ENCODE measurements around the gene CD55. TPM values are rescaled to one million over a fixed set of nuclear protein-coding genes. Genes with fewer than 3 reads are reported as not detected.

Gene CD55
- total and polyA plus RNA-seq, 2 experiments from 2014 or later: 16.7 to 18.5 TPM

DNA sequence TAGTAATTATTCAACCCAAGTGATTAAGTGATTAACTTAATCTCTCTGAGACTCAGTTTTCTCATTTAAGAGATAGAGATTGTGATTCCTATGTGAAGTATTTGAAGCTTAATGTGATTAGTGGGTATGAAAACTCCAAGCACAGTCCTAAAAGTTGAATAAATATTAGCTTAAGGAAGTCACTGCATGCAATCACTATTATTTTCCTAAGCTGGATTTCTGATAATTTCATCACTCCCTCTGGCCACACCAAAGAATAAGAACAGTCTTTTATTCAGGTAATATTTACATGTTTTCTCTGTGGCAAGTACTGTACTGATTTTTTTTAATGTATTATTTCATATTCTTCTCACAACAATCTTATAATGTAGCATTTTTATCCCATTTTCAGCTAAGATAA lies 31.1 kb downstream of the CD55 start:
- DNase-seq (ENCODE audit: low spot score) (no peak), ATAC-seq (no peak)
- no peak overlapping the region for H3K4me3 ChIP-seq
- Mint-ChIP-seq H3K36me3 (ENCODE audit: low read depth) (peaks cover 27% of the 10 kb centered on the region), H3K9me3 (peaks cover 4% of the 10 kb centered on the region; the same call in 2 of the 3 replicates), H3K27me3 (ENCODE audit: insufficient read depth, low read depth, poor library complexity) (no peaks in the 10 kb centered on the region), H3K27ac (no peak overlapping the region), H3K4me3 (no peak overlapping the region), H3K4me1 (peaks cover 23% of the 10 kb centered on the region)
- no peaks in the 10 kb centered on the region for H4K20me1 ChIP-seq (replicated peaks; ENCODE audit: insufficient read depth)
- H3K4me2 ChIP-seq: no peak overlapping the region
- H3K27ac ChIP-seq (ENCODE audit: low read depth): no peak overlapping the region
- H3K4me1 ChIP-seq (ENCODE audit: insufficient read depth): peaks cover 16% of the 10 kb centered on the region
- 0 out of 2 replicates have a peak, but pooled peaks cover 7% of the 10 kb centered on the region for H3K79me2 ChIP-seq (replicated peaks; ENCODE audit: insufficient read depth)
- no peaks in the 10 kb centered on the region for H3F3A ChIP-seq (replicated peaks; ENCODE audit: low read depth)
- H3K9me2 ChIP-seq (ENCODE audit: insufficient read depth): no peaks in the 10 kb centered on the region
- H3K36me3 ChIP-seq (ENCODE audit: insufficient read depth): 0 out of 2 replicates have a peak, but pooled peaks cover 8% of the 10 kb centered on the region
- H2AFZ ChIP-seq: no peak overlapping the region
- no peaks in the 10 kb centered on the region for H3K27me3 ChIP-seq (ENCODE audit: insufficient read depth)
- TF ChIP-seq, protein P1, sequence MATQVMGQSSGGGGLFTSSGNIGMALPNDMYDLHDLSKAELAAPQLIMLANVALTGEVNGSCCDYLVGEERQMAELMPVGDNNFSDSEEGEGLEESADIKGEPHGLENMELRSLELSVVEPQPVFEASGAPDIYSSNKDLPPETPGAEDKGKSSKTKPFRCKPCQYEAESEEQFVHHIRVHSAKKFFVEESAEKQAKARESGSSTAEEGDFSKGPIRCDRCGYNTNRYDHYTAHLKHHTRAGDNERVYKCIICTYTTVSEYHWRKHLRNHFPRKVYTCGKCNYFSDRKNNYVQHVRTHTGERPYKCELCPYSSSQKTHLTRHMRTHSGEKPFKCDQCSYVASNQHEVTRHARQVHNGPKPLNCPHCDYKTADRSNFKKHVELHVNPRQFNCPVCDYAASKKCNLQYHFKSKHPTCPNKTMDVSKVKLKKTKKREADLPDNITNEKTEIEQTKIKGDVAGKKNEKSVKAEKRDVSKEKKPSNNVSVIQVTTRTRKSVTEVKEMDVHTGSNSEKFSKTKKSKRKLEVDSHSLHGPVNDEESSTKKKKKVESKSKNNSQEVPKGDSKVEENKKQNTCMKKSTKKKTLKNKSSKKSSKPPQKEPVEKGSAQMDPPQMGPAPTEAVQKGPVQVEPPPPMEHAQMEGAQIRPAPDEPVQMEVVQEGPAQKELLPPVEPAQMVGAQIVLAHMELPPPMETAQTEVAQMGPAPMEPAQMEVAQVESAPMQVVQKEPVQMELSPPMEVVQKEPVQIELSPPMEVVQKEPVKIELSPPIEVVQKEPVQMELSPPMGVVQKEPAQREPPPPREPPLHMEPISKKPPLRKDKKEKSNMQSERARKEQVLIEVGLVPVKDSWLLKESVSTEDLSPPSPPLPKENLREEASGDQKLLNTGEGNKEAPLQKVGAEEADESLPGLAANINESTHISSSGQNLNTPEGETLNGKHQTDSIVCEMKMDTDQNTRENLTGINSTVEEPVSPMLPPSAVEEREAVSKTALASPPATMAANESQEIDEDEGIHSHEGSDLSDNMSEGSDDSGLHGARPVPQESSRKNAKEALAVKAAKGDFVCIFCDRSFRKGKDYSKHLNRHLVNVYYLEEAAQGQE (IDR thresholded peaks at IDR 0.05; ENCODE audit: unreplicated experiment): no peak
- TF ChIP-seq CREB1 (CRISPR knock-in tag; IDR thresholded peaks at IDR 0.05; ENCODE audit: low read depth): no peak
- TF ChIP-seq, protein P2, sequence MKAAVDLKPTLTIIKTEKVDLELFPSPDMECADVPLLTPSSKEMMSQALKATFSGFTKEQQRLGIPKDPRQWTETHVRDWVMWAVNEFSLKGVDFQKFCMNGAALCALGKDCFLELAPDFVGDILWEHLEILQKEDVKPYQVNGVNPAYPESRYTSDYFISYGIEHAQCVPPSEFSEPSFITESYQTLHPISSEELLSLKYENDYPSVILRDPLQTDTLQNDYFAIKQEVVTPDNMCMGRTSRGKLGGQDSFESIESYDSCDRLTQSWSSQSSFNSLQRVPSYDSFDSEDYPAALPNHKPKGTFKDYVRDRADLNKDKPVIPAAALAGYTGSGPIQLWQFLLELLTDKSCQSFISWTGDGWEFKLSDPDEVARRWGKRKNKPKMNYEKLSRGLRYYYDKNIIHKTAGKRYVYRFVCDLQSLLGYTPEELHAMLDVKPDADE (IDR thresholded peaks at IDR 0.05): no peak
- no peak for TF ChIP-seq NANOG (IDR thresholded peaks at IDR 0.05; ENCODE audit: borderline replicate concordance)
- no peak for TF ChIP-seq POLR2AphosphoS5 (IDR thresholded peaks at IDR 0.05; ENCODE audit: low read depth)
- no peak for TF ChIP-seq EZH2 (IDR thresholded peaks at IDR 0.05; ENCODE audit: low read depth, unreplicated experiment)
- TF ChIP-seq ZNF114 (CRISPR knock-in tag; IDR thresholded peaks at IDR 0.05): no peak
- TF ChIP-seq, protein P3, sequence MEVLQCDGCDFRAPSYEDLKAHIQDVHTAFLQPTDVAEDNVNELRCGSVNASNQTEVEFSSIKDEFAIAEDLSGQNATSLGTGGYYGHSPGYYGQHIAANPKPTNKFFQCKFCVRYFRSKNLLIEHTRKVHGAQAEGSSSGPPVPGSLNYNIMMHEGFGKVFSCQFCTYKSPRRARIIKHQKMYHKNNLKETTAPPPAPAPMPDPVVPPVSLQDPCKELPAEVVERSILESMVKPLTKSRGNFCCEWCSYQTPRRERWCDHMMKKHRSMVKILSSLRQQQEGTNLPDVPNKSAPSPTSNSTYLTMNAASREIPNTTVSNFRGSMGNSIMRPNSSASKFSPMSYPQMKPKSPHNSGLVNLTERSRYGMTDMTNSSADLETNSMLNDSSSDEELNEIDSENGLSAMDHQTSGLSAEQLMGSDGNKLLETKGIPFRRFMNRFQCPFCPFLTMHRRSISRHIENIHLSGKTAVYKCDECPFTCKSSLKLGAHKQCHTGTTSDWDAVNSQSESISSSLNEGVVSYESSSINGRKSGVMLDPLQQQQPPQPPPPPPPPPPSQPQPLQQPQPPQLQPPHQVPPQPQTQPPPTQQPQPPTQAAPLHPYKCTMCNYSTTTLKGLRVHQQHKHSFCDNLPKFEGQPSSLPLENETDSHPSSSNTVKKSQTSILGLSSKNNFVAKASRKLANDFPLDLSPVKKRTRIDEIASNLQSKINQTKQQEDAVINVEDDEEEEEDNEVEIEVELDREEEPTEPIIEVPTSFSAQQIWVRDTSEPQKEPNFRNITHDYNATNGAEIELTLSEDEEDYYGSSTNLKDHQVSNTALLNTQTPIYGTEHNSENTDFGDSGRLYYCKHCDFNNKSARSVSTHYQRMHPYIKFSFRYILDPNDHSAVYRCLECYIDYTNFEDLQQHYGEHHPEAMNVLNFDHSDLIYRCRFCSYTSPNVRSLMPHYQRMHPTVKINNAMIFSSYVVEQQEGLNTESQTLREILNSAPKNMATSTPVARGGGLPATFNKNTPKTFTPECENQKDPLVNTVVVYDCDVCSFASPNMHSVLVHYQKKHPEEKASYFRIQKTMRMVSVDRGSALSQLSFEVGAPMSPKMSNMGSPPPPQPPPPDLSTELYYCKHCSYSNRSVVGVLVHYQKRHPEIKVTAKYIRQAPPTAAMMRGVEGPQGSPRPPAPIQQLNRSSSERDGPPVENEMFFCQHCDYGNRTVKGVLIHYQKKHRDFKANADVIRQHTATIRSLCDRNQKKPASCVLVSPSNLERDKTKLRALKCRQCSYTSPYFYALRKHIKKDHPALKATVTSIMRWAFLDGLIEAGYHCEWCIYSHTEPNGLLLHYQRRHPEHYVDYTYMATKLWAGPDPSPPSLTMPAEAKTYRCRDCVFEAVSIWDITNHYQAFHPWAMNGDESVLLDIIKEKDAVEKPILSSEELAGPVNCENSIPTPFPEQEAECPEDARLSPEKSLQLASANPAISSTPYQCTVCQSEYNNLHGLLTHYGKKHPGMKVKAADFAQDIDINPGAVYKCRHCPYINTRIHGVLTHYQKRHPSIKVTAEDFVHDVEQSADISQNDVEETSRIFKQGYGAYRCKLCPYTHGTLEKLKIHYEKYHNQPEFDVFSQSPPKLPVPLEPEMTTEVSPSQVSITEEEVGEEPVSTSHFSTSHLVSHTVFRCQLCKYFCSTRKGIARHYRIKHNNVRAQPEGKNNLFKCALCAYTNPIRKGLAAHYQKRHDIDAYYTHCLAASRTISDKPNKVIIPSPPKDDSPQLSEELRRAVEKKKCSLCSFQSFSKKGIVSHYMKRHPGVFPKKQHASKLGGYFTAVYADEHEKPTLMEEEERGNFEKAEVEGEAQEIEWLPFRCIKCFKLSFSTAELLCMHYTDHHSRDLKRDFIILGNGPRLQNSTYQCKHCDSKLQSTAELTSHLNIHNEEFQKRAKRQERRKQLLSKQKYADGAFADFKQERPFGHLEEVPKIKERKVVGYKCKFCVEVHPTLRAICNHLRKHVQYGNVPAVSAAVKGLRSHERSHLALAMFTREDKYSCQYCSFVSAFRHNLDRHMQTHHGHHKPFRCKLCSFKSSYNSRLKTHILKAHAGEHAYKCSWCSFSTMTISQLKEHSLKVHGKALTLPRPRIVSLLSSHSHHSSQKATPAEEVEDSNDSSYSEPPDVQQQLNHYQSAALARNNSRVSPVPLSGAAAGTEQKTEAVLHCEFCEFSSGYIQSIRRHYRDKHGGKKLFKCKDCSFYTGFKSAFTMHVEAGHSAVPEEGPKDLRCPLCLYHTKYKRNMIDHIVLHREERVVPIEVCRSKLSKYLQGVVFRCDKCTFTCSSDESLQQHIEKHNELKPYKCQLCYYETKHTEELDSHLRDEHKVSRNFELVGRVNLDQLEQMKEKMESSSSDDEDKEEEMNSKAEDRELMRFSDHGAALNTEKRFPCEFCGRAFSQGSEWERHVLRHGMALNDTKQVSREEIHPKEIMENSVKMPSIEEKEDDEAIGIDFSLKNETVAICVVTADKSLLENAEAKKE (CRISPR knock-in tag; IDR thresholded peaks at IDR 0.05): no peak
- TF ChIP-seq, protein P4, sequence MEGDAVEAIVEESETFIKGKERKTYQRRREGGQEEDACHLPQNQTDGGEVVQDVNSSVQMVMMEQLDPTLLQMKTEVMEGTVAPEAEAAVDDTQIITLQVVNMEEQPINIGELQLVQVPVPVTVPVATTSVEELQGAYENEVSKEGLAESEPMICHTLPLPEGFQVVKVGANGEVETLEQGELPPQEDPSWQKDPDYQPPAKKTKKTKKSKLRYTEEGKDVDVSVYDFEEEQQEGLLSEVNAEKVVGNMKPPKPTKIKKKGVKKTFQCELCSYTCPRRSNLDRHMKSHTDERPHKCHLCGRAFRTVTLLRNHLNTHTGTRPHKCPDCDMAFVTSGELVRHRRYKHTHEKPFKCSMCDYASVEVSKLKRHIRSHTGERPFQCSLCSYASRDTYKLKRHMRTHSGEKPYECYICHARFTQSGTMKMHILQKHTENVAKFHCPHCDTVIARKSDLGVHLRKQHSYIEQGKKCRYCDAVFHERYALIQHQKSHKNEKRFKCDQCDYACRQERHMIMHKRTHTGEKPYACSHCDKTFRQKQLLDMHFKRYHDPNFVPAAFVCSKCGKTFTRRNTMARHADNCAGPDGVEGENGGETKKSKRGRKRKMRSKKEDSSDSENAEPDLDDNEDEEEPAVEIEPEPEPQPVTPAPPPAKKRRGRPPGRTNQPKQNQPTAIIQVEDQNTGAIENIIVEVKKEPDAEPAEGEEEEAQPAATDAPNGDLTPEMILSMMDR (conservative IDR thresholded peaks at IDR 0.05; ENCODE audit: low read depth in 2 of 2): no peak
- no peak for TF ChIP-seq JUNB (IDR thresholded peaks at IDR 0.05; ENCODE audit: unreplicated experiment)
- TF ChIP-seq ZNF331 (CRISPR knock-in tag; IDR thresholded peaks at IDR 0.05; ENCODE audit: low read depth): no peak
- no peak for TF ChIP-seq STAT1 (IDR thresholded peaks at IDR 0.05; ENCODE audit: unreplicated experiment)
- no peak for TF ChIP-seq EZH2phosphoT487 (IDR thresholded peaks at IDR 0.05; ENCODE audit: unreplicated experiment)

Data from GM23338 (cell line).